HepG2 (cell line): ENCODE results near the gene DNASE1. TPM values are rescaled to one million over a fixed set of nuclear protein-coding genes. Genes with fewer than 3 reads are reported as not detected.

ENCODE experiments used
- ATAC-seq: fragments of 200-7000 bp; cut with Tn5 transposase; 3 replicates; pipeline ENCODE4 v1.9.1; 2020; ENCODE audit warnings: mild to moderate bottlenecking, moderate library complexity
- BruUV-seq: library from RNA; stranded (reverse); fragments of 400-500 nt; replicated peaks from 2 replicates; lab custom pipeline; 2021; lab: Mats Ljungman, UMichigan
- CTCF ChIA-PET: fragments of 300-600 bp; formaldehyde crosslinking; extraction: SDS; loops from one replicate; lab custom pipeline; 2021; ENCODE audit warnings: low total read pairs, inconsistent platforms, low intra/inter-chr PET ratio; lab: Yijun Ruan, JAX
- POLR2A ChIA-PET: fragments of 350-600 bp; sonication (Branson Sonifier 250); formaldehyde crosslinking; loops from one replicate; lab custom pipeline; 2020; ENCODE audit warnings: antibody characterized with exemption, inconsistent platforms; lab: Yijun Ruan, JAX
- DNase-seq: peaks from one replicate; pipeline ENCODE4 v3.0.0-alpha.2; 2015; ENCODE audit warnings: low spot score
- FAIRE-seq: peaks from 3 replicates; lab custom pipeline; 2011; peaks lifted over from hg19 to GRCh38; lab: Jason Lieb, UNC
- H2AFZ ChIP-seq: one replicate; pipeline ENCODE4 v1.6.1; 2011; ENCODE audit warnings: low read length, inconsistent platforms
- H3K27ac ChIP-seq: fragments of 300-600 bp; 3 replicates; pipeline ENCODE4 v1.8.0; 2011; ENCODE audit warnings: mixed run types, mild to moderate bottlenecking, mixed read lengths, low read length, inconsistent platforms; ENCODE audit not compliant: insufficient read depth; ENCODE audit errors: extremely low read length
- H3K27me3 ChIP-seq, 2 experiments: fragments of 200-600 bp in 1 of 2; 2 replicates in 1 of 2; 3 replicates in 1 of 2; pipeline versions ENCODE4 v1.6.0 to v1.8.0; 2011; ENCODE audit warnings: low read length in 2 of 2, mild to moderate bottlenecking in 2 of 2, moderate library complexity in 2 of 2, inconsistent platforms in 1 of 2; ENCODE audit not compliant: insufficient read depth in 2 of 2, control insufficient read depth in 1 of 2
- H3K36me3 ChIP-seq, 2 experiments: fragments of 200-600 bp in 1 of 2; replicated peaks in 1 of 2; 2 replicates in 1 of 2; 3 replicates in 1 of 2; pipeline versions ENCODE4 v1.5.1 to v1.8.0; 2011; ENCODE audit warnings: low read length in 2 of 2, inconsistent platforms in 1 of 2; ENCODE audit not compliant: insufficient read depth in 2 of 2, control insufficient read depth in 1 of 2
- H3K4me1 ChIP-seq: 2 replicates; pipeline ENCODE4 v1.5.1; 2012; ENCODE audit warnings: low read length, inconsistent platforms; ENCODE audit not compliant: insufficient read depth
- H3K4me2 ChIP-seq: 2 replicates; pipeline ENCODE4 v1.6.0; 2011; ENCODE audit warnings: low read depth, low read length, inconsistent platforms
- H3K4me3 ChIP-seq, 3 experiments: fragments of 200-600 bp in 1 of 3; sonication (generic), shearing (Covaris generic) in 1 of 3; replicated peaks in 1 of 3; 2 replicates each; pipeline ENCODE4 v1.5.1; 2011 to 2016; ENCODE audit warnings: low read length in 3 of 3, inconsistent platforms in 2 of 3, low read depth in 2 of 3, mild to moderate bottlenecking in 2 of 3, control low read depth in 1 of 3, mixed read lengths in 1 of 3; ENCODE audit not compliant: insufficient read depth in 1 of 3
- H3K79me2 ChIP-seq: one replicate; pipeline ENCODE4 v1.6.1; 2011; ENCODE audit warnings: low read length, inconsistent platforms; ENCODE audit not compliant: insufficient read depth
- H3K9ac ChIP-seq: 2 replicates; pipeline ENCODE4 v1.6.0; 2011; ENCODE audit warnings: mild to moderate bottlenecking, low read depth, low read length, inconsistent platforms; ENCODE audit not compliant: insufficient read depth
- H3K9me3 ChIP-seq: 2 replicates; pipeline ENCODE4 v1.5.1; 2012; ENCODE audit warnings: mild to moderate bottlenecking, low read length
- H4K20me1 ChIP-seq: 2 replicates; pipeline ENCODE4 v1.6.0; 2011; ENCODE audit warnings: inconsistent platforms, mild to moderate bottlenecking, low read length, moderate library complexity; ENCODE audit not compliant: insufficient read depth
- ELF1 ChIP-seq: sonication (generic); formaldehyde crosslinking; IDR thresholded peaks from 2 replicates; pipeline ENCODE4 v1.4.0; 2020; ENCODE audit warnings: missing genetic modification reagents
- EP300 ChIP-seq, 3 experiments: sonication (generic) in 1 of 3; formaldehyde crosslinking in 1 of 3; IDR thresholded peaks; 2 replicates each; pipeline versions ENCODE4 v1.5.1 to v1.6.1; 2011 to 2020; ENCODE audit warnings: low read depth in 2 of 3, low read length in 2 of 3, borderline replicate concordance in 1 of 3, improper control_type of control experiment in 1 of 3, mild to moderate bottlenecking in 1 of 3, missing genetic modification reagents in 1 of 3, moderate library complexity in 1 of 3
- ETV5 ChIP-seq: IDR thresholded peaks from 2 replicates; pipeline ENCODE4 v1.6.1; 2018; ENCODE audit warnings: missing biosample characterization, missing genetic modification reagents, inconsistent platforms, borderline replicate concordance
- ETV6 ChIP-seq: sonication (generic); formaldehyde crosslinking; conservative IDR thresholded peaks from 2 replicates; pipeline ENCODE4 v1.4.0; 2020; ENCODE audit warnings: missing genetic modification reagents
- GATAD2A ChIP-seq: IDR thresholded peaks from 2 replicates; pipeline ENCODE4 v1.6.1; 2016
- HMG20A ChIP-seq: IDR thresholded peaks from 2 replicates; pipeline ENCODE4 v1.6.1; 2016; ENCODE audit warnings: borderline replicate concordance
- IKZF4 ChIP-seq: sonication (generic); formaldehyde crosslinking; IDR thresholded peaks from 2 replicates; pipeline ENCODE4 v1.5.1; 2020; ENCODE audit warnings: borderline replicate concordance, mild to moderate bottlenecking, low read depth, missing genetic modification reagents; ENCODE audit errors: not compliant biosample characterization
- KDM6A ChIP-seq: IDR thresholded peaks from 2 replicates; pipeline ENCODE4 v1.6.1; 2016; ENCODE audit warnings: low read depth
- MED1 ChIP-seq: sonication (generic); formaldehyde crosslinking; IDR thresholded peaks from 2 replicates; pipeline ENCODE4 v1.4.0; 2020; ENCODE audit warnings: missing genetic modification reagents
- MEF2D ChIP-seq: sonication (generic); formaldehyde crosslinking; IDR thresholded peaks from 2 replicates; pipeline ENCODE4 v1.5.1; 2020; ENCODE audit warnings: mild to moderate bottlenecking, missing genetic modification reagents
- MIER3 ChIP-seq: IDR thresholded peaks from 2 replicates; pipeline ENCODE4 v1.6.1; 2016; ENCODE audit warnings: missing compliant biosample characterization, borderline replicate concordance
- NCOA1 ChIP-seq: sonication (generic); formaldehyde crosslinking; IDR thresholded peaks from 2 replicates; pipeline ENCODE4 v1.9.0; 2021; ENCODE audit warnings: missing genetic modification reagents
- NFIC ChIP-seq: IDR thresholded peaks from 2 replicates; pipeline ENCODE4 v1.6.1; 2012; ENCODE audit warnings: mild to moderate bottlenecking, low read length, inconsistent platforms
- NFKBIZ ChIP-seq: IDR thresholded peaks from 2 replicates; pipeline ENCODE4 v1.6.1; 2018; ENCODE audit warnings: missing genetic modification reagents, missing compliant biosample characterization
- PHF20 ChIP-seq: sonication (generic); formaldehyde crosslinking; IDR thresholded peaks from 2 replicates; pipeline ENCODE4 v1.5.0; 2020; ENCODE audit warnings: mild to moderate bottlenecking, missing genetic modification reagents
- SP5 ChIP-seq: IDR thresholded peaks from 2 replicates; pipeline ENCODE4 v1.6.1; 2016; ENCODE audit warnings: low read depth, borderline replicate concordance
- YY1 ChIP-seq: IDR thresholded peaks from 2 replicates; pipeline ENCODE4 v1.6.1; 2011; ENCODE audit warnings: low read length, low read depth, moderate library complexity, mild to moderate bottlenecking; ENCODE audit not compliant: insufficient read depth, insufficient replicate concordance
- ZNF614 ChIP-seq: IDR thresholded peaks from 2 replicates; pipeline ENCODE4 v1.6.1; 2018; ENCODE audit warnings: missing biosample characterization, missing genetic modification reagents, inconsistent platforms, borderline replicate concordance
- ZNF644 ChIP-seq: IDR thresholded peaks from 2 replicates; pipeline ENCODE4 v1.6.1; 2016; ENCODE audit warnings: low read depth
- ZNF652 ChIP-seq: IDR thresholded peaks from 2 replicates; pipeline ENCODE4 v1.6.1; 2016; ENCODE audit warnings: low read depth, borderline replicate concordance
- WGBS: methylation state at CpG from one replicate; pipeline ENCODE4 v1.1.6; 2017; ENCODE audit warnings: low lambda C conversion rate; 5-methylcytosine and 5-hydroxymethylcytosine counted together
- in situ Hi-C: cut with HindIII; loops from 2 replicates; pipeline ENCODE4 v1.10.0; 2017; ENCODE audit warnings: low pct_unique_long_range_greater_than_20kb; ENCODE audit not compliant: extremely low pct_ligation_motif_present
- intact Hi-C: fragments of 100-400 bp; cut with micrococcal nuclease; formaldehyde crosslinking; loops from one replicate; pipeline ENCODE4 v1.10.0; 2022; ENCODE audit not compliant: unreplicated experiment
- polyA plus RNA-seq, 8 experiments: library from polyadenylated mRNA; depleted of rRNA in 3 of 8; stranded (reverse) in 7 of 8; unstranded in 1 of 8; fragments of >200 nt; fragmentation: Illumina TruSeq in 4 of 8; extraction: Trizol in 4 of 8; gene quantifications; 2 replicates each; pipeline versions ENCODE4 v1.2.1 to v1.2.3, GENCODE V29; 2011 to 2016; ENCODE audit warnings: low read depth in 4 of 8, missing spikeins in 1 of 8, mixed read lengths in 1 of 8; ENCODE audit not compliant: insufficient read depth in 1 of 8
- total RNA-seq, 5 experiments: library from RNA; depleted of rRNA; stranded (reverse); fragments of >200 nt; fragmentation: Illumina TruSeq; extraction: Trizol; gene quantifications; 2 replicates each; pipeline ENCODE4 v1.2.3, GENCODE V29; 2016; ENCODE audit warnings: low read depth in 1 of 5
- TF ChIP-seq, protein P1 (sequence below): sonication (generic); formaldehyde crosslinking; IDR thresholded peaks from 2 replicates; pipeline ENCODE4 v1.4.0; 2020; ENCODE audit warnings: missing genetic modification reagents, mild to moderate bottlenecking, borderline replicate concordance
- TF ChIP-seq, protein P2 (sequence below): IDR thresholded peaks from 2 replicates; pipeline ENCODE4 v1.6.1; 2012; ENCODE audit warnings: inconsistent platforms

Gene DNASE1
- total and polyA plus RNA-seq, 2 of the 13 experiments (the other 11 are each of a cell fraction or from before 2014, with no cell fraction given) = 7.1 to 11.1 TPM

DNA sequence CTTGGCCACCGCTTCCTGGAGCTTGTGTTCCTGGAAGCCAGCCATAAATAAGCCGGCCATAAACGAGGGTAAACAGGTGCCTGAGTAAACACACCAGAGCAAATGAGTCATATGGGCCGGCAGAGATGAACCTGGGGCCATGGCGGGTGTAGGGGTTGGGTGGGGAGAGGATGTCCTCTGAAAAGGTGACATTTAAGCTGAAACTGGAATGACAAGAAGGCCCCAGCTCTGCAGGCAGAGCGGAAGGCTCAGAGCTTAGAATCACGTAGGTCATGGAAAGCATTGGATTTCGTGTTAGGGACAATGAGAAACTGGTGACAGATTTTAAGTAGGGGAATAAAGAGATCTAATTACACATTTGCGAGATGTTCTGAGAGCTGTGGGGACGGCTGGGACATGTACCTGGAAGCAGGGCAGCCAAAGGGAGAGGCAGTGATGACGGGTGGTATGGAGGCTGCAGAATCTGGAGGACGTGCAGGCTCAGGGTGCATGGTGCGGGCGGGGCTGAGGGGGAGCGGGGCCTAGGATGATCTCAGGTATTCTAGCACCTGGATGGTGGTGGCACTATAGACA is 8.1 kb upstream of the DNASE1 start:
- 47% methylated on average over 15 of the region's 15 CpGs for WGBS
- H3K27ac ChIP-seq = peak overlapping the region; percentile 62
- ChIA-PET POLR2A (interaction anchor here (0.8 to 1.9 kb wide), 4 partner anchors 9 to 468 kb away, joined by 3 to 9 read pairs (median 4); partner anchors contain the start of gene SLX4), CTCF (no interaction called here)
- intact Hi-C loops (no loop called here), in situ Hi-C loops (no loop called here)
- H3K9ac ChIP-seq = no peak overlapping the region
- BruUV-seq = no TSS peak
- H3K4me3 ChIP-seq = peak overlapping the region in 1 of 3 experiments; percentile 21; a peak in 1 of 6 replicates
- H3K4me1 ChIP-seq = peaks cover 28% of the 10 kb centered on the region
- no peak overlapping the region for H2AFZ ChIP-seq
- peak overlapping the region; percentile 67 for H3K4me2 ChIP-seq
- H3K9me3 ChIP-seq = no peaks in the 10 kb centered on the region
- H3K79me2 ChIP-seq = no peaks in the 10 kb centered on the region
- no peaks in the 10 kb centered on the region for H3K27me3 ChIP-seq
- FAIRE-seq (peak; percentile 47), DNase-seq (peak; percentile 84), ATAC-seq (peak; percentile 87)
- peaks cover 2% of the 10 kb centered on the region in 2 experiments; a peak in 2 of 5 replicates for H3K36me3 ChIP-seq
- H4K20me1 ChIP-seq = no peaks in the 10 kb centered on the region
- no peak for TF ChIP-seq MIER3 (CRISPR knock-in tag)
- TF ChIP-seq PHF20 (CRISPR knock-in tag) = 0 out of 2 replicates have a peak, but pooled peaks have one; percentile 6
- TF ChIP-seq SP5 (CRISPR knock-in tag) = 0 out of 2 replicates have a peak, but pooled peaks have one; percentile 38
- TF ChIP-seq ZNF614 (CRISPR knock-in tag) = peak; percentile 35; the same call in 1 of the 2 replicates
- TF ChIP-seq ETV6 (CRISPR knock-in tag) = no peak
- TF ChIP-seq EP300 (IDR thresholded peaks at IDR 0.05; ENCODE audit: low read depth in 2 of 2, low read length in 2 of 2) = peak in 1 of 2 experiments; percentile 66; a peak in 1 of 4 replicates
- no peak for TF ChIP-seq EP300 (CRISPR knock-in tag; IDR thresholded peaks at IDR 0.05; ENCODE audit: borderline replicate concordance)
- TF ChIP-seq NFKBIZ (CRISPR knock-in tag) = no peak
- peak; percentile 71; the same call in 1 of the 2 replicates for TF ChIP-seq ZNF644
- peak; percentile 53; the same call in 1 of the 2 replicates for TF ChIP-seq HMG20A
- no peak for TF ChIP-seq IKZF4
- 0 out of 2 replicates have a peak, but pooled peaks have one; percentile 29 for TF ChIP-seq KDM6A (CRISPR knock-in tag)
- TF ChIP-seq NCOA1 (CRISPR knock-in tag) = no peak
- TF ChIP-seq ZNF652 (CRISPR knock-in tag) = 0 out of 2 replicates have a peak, but pooled peaks have one; percentile 26
- TF ChIP-seq GATAD2A (CRISPR knock-in tag) = peak; percentile 71
- TF ChIP-seq, protein P1, sequence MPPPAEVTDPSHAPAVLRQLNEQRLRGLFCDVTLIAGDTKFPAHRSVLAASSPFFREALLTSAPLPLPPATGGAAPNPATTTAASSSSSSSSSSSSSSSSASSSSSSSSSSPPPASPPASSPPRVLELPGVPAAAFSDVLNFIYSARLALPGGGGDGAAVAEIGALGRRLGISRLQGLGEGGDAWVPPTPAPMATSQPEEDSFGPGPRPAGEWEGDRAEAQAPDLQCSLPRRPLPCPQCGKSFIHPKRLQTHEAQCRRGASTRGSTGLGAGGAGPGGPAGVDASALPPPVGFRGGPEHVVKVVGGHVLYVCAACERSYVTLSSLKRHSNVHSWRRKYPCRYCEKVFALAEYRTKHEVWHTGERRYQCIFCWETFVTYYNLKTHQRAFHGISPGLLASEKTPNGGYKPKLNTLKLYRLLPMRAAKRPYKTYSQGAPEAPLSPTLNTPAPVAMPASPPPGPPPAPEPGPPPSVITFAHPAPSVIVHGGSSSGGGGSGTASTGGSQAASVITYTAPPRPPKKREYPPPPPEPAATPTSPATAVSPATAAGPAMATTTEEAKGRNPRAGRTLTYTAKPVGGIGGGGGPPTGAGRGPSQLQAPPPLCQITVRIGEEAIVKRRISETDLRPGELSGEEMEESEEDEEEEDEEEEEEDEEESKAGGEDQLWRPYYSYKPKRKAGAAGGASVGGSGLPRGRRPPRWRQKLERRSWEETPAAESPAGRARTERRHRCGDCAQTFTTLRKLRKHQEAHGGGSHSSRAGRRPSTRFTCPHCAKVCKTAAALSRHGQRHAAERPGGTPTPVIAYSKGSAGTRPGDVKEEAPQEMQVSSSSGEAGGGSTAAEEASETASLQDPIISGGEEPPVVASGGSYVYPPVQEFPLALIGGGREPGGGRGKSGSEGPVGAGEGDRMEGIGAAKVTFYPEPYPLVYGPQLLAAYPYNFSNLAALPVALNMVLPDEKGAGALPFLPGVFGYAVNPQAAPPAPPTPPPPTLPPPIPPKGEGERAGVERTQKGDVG (CRISPR knock-in tag) = 0 out of 2 replicates have a peak, but pooled peaks have one; percentile 8
- peak; percentile 28; the same call in 1 of the 2 replicates for TF ChIP-seq ELF1 (CRISPR knock-in tag)
- TF ChIP-seq MEF2D (CRISPR knock-in tag) = peak; percentile 58; the same call in 1 of the 2 replicates
- peak; percentile 70 for TF ChIP-seq YY1
- 0 out of 2 replicates have a peak, but pooled peaks have one; percentile 40 for TF ChIP-seq NFIC
- peak; percentile 72; the same call in 1 of the 2 replicates for TF ChIP-seq ETV5
- peak; percentile 54; the same call in 1 of the 2 replicates for TF ChIP-seq MED1 (CRISPR knock-in tag)
- TF ChIP-seq, protein P2, sequence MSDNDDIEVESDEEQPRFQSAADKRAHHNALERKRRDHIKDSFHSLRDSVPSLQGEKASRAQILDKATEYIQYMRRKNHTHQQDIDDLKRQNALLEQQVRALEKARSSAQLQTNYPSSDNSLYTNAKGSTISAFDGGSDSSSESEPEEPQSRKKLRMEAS = peak; percentile 26; the same call in 1 of the 2 replicates
